Hypothalamus (tissue), 51 donors: ENCODE measurements around the gene IFNAR1.

Experiments used
- DNase-seq, 51 donors: peaks; one replicate each; lab custom pipeline; 2025; lab: John Stamatoyannopoulos, UW

The IFNAR1 gene

GRCh38 chr21:33339135-33339534, 14.4 kb downstream of the IFNAR1 start:
- no peak for DNase-seq

DNA sequence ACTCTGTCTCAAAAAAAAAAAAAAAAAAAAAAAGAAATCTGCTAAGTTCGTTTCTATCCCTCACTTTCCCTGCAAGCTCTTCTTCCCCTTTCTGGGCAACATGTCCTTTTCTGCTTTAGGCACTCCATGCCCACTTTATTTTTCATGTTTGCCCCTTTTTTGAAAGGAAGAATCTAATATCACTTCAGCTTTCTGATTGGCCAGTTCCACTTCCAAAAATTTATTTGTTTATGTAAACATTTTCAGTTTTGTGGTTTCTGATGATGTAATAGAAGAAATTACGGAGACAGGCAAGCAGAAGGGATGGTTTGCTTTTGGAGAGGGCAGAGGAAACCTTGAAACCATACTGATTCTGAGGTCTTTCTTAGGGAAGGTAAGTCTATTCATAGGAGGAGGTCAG, 15.1 kb downstream of the IFNAR1 start:
- no peak for DNase-seq

DNA sequence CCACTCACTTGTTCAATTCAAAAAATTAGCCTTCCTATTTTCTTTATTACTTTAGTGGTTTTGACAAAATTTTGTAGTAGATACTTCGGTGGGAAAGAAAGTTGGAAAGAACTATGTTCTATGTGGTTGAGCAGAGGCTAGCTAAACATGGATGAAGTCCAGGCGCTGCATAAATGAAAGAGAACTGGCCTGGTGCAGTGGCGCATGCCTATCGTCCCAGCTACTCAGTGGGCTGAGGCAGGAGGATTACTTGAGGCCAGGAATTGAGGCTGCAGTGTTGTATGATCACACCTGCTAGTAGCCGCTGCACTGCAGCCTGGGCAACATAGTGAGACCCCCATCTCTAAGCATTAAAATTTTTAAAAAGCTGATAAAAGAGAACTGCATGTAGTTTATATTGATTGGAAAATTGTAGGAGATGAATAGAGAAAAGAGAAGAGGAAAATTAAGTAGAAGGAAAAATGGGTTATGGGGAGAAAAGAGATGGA, 21.0 kb downstream of the IFNAR1 start:
- DNase-seq, result no peak

GRCh38 chr21:33348706-33349105, 23.9 kb downstream of the IFNAR1 start:
- DNase-seq, result no peak

DNA sequence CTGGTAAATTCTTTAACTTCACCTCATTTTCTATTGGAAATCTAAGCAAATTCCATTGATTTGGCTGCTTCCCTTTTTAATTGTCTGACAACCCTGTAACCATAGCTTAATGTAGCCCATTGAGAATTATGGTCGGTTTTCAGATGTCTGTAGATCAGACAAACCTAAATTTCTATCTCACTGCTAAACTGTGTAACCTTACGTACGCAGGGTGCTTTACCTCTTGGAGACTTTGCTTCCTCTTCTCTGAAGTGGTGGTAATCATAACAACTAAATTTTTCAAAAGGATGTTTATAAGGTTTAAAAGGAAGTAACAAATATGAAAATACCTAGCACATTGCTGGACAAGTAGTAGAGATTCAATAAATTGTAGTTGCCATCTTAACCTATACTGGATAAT, 25.9 kb downstream of the IFNAR1 start:
- DNase-seq, result no peak

- no peak for DNase-seq
These were observed 30.6 kb downstream of the IFNAR1 start for GRCh38 chr21:33355355-33355754.

- peak in 1 of 51 donors; percentile 11 for DNase-seq
These were observed 31.2 kb downstream of the IFNAR1 start for GRCh38 chr21:33355996-33356395.

DNA sequence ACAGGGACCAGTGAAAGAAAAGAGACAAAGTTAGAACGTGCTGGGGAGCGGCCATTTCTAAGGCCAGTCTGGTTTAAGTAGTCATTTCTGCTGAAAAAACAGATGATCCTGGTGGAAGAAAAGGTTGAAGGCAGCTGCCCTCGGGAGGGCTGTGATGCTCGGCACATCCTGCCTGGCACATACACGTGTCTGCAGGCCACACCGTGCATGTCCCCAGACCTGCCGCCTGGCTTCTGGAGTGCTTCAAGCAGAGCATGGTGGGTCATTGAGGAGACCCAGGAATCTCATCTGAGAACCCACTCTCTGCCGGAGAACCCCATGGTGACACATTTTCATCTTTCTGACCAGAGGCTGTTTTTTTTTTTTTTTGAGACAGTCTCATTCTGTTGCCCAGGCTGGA, 32.4 kb downstream of the IFNAR1 start:
- DNase-seq, result no peak

- no peak for DNase-seq
These were observed 34.7 kb downstream of the IFNAR1 start for GRCh38 chr21:33359446-33359845.

- DNase-seq, result no peak
These were observed 35.5 kb downstream of the IFNAR1 start for GRCh38 chr21:33360281-33360680.

DNA sequence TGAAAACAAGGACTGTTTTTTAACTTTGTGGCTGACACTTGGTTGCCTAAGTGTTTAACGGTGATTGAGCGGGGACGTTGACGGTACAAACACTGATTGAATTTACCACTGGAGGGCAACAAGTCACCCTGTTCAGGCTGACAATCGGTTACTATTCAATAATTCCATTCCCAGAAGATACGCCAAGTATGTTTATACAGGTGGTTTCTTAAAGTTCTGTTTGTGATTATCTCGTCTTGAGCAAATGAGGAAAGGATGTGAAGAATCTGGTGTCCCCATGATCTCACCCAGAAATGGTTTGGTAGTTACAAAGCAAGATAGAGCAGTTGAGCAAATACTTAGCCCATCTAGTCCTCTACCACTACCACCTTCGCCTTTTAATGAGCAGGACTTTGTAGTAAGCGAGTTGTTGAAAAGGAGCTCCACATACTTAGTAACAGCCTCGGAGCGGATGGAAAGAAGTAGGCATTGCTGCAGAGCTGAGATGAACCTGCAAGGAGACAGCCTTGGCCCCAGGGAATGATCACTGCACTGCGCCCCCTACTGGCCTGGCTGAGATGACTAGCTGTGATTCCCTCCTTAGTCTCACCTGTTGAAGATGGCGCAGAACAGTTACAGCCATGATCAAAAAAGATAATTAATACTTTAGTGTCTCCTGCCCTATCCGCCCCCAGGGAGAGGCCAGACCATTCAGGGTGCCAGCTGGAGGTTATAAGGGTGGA, 36.3 kb downstream of the IFNAR1 start:
- DNase-seq, result peak in 42 of 51 donors; percentile 6 to 79 (median 48)

- DNase-seq, result peak in 5 of 51 donors; percentile 10 to 31 (median 11)
These were observed 37.3 kb downstream of the IFNAR1 start for GRCh38 chr21:33362044-33362555.

- peak in 1 of 51 donors; percentile 7 for DNase-seq
These were observed 39.3 kb downstream of the IFNAR1 start for GRCh38 chr21:33363911-33364609.

DNA sequence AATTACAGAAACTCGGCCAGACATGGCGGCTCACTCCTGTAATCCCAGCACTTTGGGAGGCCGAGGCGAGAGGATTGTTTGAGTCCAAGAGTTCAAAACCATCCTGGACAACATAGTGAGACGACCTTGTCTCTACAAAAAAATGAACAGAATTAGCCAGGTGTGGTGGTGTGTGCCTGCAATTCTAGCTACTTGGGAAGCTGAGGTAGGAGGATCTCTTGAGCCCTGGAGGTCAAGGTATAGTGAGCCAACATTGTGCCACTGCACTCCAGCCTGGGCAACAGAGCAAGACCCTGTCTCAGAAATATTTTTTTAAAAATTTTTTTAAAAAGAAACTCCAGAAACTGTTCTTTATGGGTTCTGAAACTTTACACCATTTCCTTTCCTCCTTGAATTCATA, 40.1 kb downstream of the IFNAR1 start:
- DNase-seq, result no peak

- no peak for DNase-seq
These were observed 42.7 kb downstream of the IFNAR1 start for GRCh38 chr21:33367309-33367973.

GRCh38 chr21:33368124-33368523, 43.4 kb downstream of the IFNAR1 start:
- DNase-seq, result no peak

DNA sequence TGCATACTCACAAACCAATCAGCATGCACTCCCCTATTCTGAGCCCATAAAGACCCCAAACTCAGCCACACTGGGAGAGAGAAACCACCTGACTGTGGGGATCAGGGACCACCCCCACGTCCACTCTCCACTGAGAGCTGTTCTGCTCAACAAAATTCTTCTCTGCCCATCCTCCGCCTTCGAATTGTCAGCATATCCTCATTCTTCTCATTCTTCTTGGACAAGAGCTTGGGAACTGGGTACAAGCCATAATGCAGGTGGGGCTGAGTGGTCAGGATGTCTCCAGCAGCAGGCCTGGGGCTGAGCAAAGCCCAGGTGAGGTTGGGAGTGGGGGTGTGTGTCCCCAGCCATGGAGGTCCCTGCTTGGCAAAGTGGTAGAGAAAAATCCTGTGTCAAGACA, 43.8 kb downstream of the IFNAR1 start:
- DNase-seq, result no peak

DNA sequence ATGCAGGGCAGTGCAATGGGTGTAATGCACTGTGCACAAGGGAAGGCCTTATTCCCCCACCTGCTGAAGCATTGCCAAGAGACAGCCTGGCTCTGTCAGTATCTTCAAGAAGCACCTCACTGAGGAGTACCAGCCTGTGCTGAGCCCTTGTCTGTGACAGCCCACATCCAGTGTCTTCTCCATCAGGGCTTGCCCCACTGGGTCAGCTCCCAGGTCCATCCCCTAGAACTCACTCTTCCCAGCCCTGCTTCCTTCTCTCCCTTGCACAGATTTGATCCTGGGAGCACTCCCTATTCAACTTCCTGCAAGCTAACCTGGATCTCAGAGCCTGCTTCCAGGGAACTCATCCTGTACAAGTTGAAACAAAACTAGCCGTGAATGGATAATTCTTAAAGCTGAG, 44.8 kb downstream of the IFNAR1 start:
- no peak for DNase-seq

- no peak for DNase-seq
These were observed 45.5 kb downstream of the IFNAR1 start for GRCh38 chr21:33370305-33370704.

DNA sequence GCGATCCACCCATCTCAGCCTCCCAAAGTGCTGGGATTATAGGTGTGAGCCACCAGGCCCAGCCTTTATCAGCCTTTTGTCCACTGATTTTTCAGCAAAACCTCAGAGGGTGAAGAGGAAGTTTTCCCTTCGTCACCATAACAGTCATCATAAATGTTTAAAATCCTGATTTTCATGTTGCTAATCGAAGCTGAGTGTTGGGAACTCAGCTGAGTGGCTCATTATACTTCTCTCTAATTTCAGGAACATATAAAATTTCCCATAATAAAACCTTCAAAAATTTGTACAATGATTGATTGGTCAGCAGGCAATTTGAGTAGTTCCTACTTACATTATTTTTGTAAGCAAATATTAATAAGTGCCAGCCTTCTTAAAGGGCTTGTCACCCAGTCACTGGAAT, 46.6 kb downstream of the IFNAR1 start:
- DNase-seq, result no peak

DNA sequence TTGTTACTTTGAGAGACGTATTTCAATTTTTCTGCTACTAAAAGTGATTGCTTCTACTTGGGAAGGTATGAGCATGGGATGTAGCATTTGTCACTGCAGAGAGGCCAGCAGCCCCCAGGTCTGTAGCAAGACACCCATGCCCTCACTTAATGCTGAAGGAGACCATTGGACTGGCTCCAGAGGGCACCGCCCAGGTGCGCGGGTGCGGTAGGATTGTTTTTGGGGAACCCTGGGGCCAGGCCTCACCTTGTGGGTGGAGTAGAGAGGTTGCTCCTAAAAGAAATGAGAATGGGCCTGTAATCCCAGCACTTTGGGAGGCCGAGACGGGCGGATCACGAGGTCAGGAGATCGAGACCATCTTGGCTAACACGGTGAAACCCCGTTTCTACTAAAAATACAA, 47.8 kb downstream of the IFNAR1 start:
- no peak for DNase-seq
